T-helper 17 cell (primary cell): ENCODE measurements around the gene WDR6. TPM values are rescaled to one million over a fixed set of nuclear protein-coding genes. Genes with fewer than 3 reads are reported as not detected.

Experiments
- ATAC-seq: fragments of 150-1000 bp; cut with Tn5 transposase; 2 replicates; pipeline ENCODE4 v1.10.0; 2021; ENCODE audit warnings: mild to moderate bottlenecking, moderate library complexity
- DNase-seq, 3 donors: peaks; one replicate each; pipeline versions ENCODE4 v3.0.0 to v3.0.0-alpha.2; 2020 to 2021
- H3K9me3 ChIP-seq: one replicate; pipeline ENCODE4 v1.7.0; 2013; ENCODE audit warnings: low read length, mild to moderate bottlenecking; ENCODE audit not compliant: control insufficient read depth, poor library complexity, severe bottlenecking
- H3K27ac Mint-ChIP-seq: one replicate; pipeline ENCODE4 v1.8.0; 2022; ENCODE audit warnings: mild to moderate bottlenecking, moderate library complexity, mixed read lengths
- H3K27me3 Mint-ChIP-seq: one replicate; pipeline ENCODE4 v1.8.0; 2022; ENCODE audit warnings: mixed read lengths
- H3K36me3 Mint-ChIP-seq: one replicate; pipeline ENCODE4 v1.8.0; 2022; ENCODE audit warnings: low read depth, mixed read lengths
- H3K4me1 Mint-ChIP-seq: one replicate; pipeline ENCODE4 v1.8.0; 2022; ENCODE audit warnings: mild to moderate bottlenecking, mixed read lengths
- H3K4me3 Mint-ChIP-seq: one replicate; pipeline ENCODE4 v1.8.0; 2022; ENCODE audit warnings: mild to moderate bottlenecking, moderate library complexity, mixed read lengths
- total RNA-seq, 4 donors: library from RNA in 2 of 4; stranded (reverse) in 2 of 4; gene quantifications; one replicate each; pipeline ENCODE4 v1.2.3 and lab custom pipeline; 2022 to 2026

The WDR6 gene, protein sequence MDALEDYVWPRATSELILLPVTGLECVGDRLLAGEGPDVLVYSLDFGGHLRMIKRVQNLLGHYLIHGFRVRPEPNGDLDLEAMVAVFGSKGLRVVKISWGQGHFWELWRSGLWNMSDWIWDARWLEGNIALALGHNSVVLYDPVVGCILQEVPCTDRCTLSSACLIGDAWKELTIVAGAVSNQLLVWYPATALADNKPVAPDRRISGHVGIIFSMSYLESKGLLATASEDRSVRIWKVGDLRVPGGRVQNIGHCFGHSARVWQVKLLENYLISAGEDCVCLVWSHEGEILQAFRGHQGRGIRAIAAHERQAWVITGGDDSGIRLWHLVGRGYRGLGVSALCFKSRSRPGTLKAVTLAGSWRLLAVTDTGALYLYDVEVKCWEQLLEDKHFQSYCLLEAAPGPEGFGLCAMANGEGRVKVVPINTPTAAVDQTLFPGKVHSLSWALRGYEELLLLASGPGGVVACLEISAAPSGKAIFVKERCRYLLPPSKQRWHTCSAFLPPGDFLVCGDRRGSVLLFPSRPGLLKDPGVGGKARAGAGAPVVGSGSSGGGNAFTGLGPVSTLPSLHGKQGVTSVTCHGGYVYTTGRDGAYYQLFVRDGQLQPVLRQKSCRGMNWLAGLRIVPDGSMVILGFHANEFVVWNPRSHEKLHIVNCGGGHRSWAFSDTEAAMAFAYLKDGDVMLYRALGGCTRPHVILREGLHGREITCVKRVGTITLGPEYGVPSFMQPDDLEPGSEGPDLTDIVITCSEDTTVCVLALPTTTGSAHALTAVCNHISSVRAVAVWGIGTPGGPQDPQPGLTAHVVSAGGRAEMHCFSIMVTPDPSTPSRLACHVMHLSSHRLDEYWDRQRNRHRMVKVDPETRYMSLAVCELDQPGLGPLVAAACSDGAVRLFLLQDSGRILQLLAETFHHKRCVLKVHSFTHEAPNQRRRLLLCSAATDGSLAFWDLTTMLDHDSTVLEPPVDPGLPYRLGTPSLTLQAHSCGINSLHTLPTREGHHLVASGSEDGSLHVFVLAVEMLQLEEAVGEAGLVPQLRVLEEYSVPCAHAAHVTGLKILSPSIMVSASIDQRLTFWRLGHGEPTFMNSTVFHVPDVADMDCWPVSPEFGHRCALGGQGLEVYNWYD
- total RNA-seq (100 to 1,000 TPM; 181 to 202 TPM), total RNA-seq (lab: John Stamatoyannopoulos, UW) (171 to 335 reads per million in 2 donors)

- peaks cover 2% of the 10 kb centered on the region for H3K36me3 Mint-ChIP-seq
- H3K4me1 Mint-ChIP-seq = peaks cover 30% of the 10 kb centered on the region
- peak; percentile 92 to 96 (median 94) for DNase-seq
- H3K9me3 ChIP-seq = no peaks in the 10 kb centered on the region
- peak within 1 kb of the TSS; percentile 100 for H3K4me3 Mint-ChIP-seq
- peak; percentile 92 for ATAC-seq
- peak within 1 kb of the TSS; percentile 99 for H3K27ac Mint-ChIP-seq
- no peaks in the 10 kb centered on the region for H3K27me3 Mint-ChIP-seq
Measured at GRCh38 chr3:49007068-49007770, at the start of gene WDR6. Gene WDR6, plus strand, starts transcription at chr3:49007391. Its CDS starts 41 bp downstream, at chr3:49007432.

DNA sequence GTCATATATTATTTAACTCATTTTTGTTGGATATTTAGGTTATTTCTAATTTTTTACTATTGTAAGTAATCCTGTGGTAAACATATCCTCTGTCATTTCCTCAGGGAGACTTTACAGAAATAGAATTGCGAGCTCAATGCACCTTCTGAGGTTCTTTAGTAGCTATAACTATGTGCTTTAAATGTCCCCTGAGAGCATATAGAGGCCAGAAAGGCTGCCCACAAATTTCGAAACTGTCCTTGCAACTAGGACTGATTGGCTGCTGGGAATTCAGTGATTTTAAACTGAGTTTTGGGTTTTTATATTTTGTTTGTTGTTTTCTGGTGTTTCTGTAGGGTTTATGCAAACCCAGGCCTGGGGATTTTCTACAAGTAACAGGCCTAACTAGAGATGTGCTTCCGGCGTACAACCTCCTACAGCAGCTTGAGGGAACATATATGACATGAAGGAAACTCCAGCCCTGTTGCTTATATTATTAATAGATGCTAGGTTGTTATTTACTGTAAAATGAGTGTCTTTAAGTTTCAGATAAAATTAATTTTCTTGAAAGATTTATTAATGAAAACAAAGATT is 46.3 kb upstream of the WDR6 start:
- H3K4me1 Mint-ChIP-seq = peaks cover 1% of the 10 kb centered on the region
- no peaks in the 10 kb centered on the region for H3K36me3 Mint-ChIP-seq
- H3K27ac Mint-ChIP-seq = no peak overlapping the region

DNA sequence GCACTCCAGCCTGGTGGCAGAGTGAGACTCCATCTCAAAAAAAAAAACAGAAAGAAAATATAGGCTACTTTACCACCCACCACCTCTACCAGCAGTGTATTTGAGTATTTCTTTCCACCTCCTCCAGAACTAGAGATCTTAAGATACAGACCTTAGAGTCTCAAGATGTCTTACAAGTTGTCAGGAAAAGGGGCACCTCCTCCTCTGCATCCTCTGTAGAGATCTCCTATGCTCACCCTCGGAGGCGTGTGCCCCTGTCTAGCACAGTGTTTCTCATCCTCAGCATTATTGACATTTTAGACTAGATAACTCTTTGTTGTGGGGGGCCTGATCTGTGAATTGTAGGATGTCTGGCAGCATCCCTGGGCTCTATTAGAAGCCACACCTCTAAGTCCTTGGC is 44.9 kb upstream of the WDR6 start:
- DNase-seq = no peak
- no peak overlapping the region for H3K4me3 Mint-ChIP-seq
- no peaks in the 10 kb centered on the region for H3K36me3 Mint-ChIP-seq
- no peak for ATAC-seq
- H3K4me1 Mint-ChIP-seq = peaks cover 11% of the 10 kb centered on the region
- no peaks in the 10 kb centered on the region for H3K9me3 ChIP-seq
- H3K27ac Mint-ChIP-seq = no peak overlapping the region
- no peaks in the 10 kb centered on the region for H3K27me3 Mint-ChIP-seq

More for the DNA sequence above, 46.3 kb upstream of the WDR6 start:
- H3K4me3 Mint-ChIP-seq = no peak overlapping the region
- H3K9me3 ChIP-seq = no peaks in the 10 kb centered on the region
- no peak for DNase-seq
- ATAC-seq = no peak
- no peaks in the 10 kb centered on the region for H3K27me3 Mint-ChIP-seq

DNA sequence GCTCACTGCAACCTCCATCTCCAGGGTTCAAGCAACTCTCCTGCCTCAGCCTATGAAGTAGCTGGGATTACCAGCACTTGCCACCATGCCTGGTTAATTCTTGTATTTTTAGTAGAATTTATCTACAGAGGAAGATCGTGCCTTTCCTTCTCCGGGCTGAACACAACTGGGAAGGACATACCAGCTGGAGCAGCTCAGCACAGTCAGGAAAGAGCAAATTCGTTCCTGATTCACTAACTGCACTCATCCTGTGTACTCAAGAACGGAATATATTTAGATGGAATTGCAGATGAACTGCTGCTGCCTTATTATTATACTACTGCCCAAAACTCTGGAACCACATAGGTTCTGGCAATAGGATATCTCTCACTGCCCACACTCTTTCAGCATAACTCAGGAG is 44.3 kb upstream of the WDR6 start:
- no peak overlapping the region for H3K27ac Mint-ChIP-seq
- ATAC-seq = no peak

GRCh38 chr3:48963591-48963990 is 43.6 kb upstream of the WDR6 start:
- DNase-seq = no peak
- no peaks in the 10 kb centered on the region for H3K9me3 ChIP-seq
- H3K4me1 Mint-ChIP-seq = peaks cover 11% of the 10 kb centered on the region
- no peak overlapping the region for H3K27ac Mint-ChIP-seq
- H3K36me3 Mint-ChIP-seq = no peaks in the 10 kb centered on the region
- no peak overlapping the region for H3K4me3 Mint-ChIP-seq
- no peaks in the 10 kb centered on the region for H3K27me3 Mint-ChIP-seq
- no peak for ATAC-seq

More for the DNA sequence above, 44.3 kb upstream of the WDR6 start:
- H3K4me3 Mint-ChIP-seq = no peak overlapping the region
- no peaks in the 10 kb centered on the region for H3K27me3 Mint-ChIP-seq
- H3K4me1 Mint-ChIP-seq = peaks cover 11% of the 10 kb centered on the region
- H3K36me3 Mint-ChIP-seq = no peaks in the 10 kb centered on the region
- no peaks in the 10 kb centered on the region for H3K9me3 ChIP-seq
- DNase-seq = no peak

DNA sequence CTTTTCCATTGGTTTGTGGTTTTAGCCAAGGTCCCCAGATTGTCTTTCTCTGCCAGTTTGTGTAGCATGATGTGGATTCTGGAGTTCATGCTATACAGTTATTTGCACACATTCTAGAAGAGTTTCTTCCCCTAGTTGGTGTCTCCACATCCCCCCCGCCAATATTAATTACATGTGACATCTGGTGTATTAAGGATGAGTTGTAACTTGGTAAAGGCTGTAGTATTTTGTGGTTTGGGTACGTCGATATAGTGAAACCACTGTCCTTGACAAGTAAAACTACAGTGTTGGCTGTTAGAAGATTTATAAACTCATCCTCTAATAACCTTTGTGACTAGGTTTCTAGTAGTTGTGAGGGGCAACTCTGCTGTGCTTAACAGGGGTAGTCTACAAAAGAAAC is 40.8 kb upstream of the WDR6 start:
- Mint-ChIP-seq H3K4me3 (peak overlapping the region; percentile 39), H3K27ac (peak overlapping the region; percentile 70)

DNA sequence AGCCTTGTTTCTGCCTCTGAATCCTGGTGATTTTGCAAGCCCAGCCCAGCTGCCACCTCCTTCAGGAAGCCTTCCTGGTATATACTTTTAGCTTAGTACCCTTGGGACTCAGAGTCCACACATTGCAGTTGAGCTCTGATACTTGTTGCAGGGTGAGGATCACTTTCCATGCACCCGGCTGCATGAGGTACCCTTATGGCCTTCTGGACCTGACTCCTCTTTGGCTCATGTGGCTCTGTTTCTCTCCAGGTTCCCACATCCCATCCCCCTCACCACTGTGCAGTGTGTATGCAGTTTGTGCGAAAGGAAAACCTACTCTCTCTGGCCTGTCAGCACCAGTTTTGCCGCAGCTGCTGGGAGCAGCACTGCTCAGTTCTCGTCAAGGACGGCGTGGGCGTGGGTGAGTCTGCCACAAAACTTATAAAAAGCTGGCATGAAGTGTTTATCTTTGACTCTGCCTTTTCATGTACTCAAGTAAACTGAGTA is 40.3 kb upstream of the WDR6 start:
- Mint-ChIP-seq H3K4me1 (peaks cover 11% of the 10 kb centered on the region), H3K36me3 (no peaks in the 10 kb centered on the region), H3K27ac (peak overlapping the region; percentile 70), H3K27me3 (no peaks in the 10 kb centered on the region), H3K4me3 (peak overlapping the region; percentile 61)
- peak; percentile 60 for ATAC-seq
- no peaks in the 10 kb centered on the region for H3K9me3 ChIP-seq
- no peak for DNase-seq

More for the DNA sequence above, 40.8 kb upstream of the WDR6 start:
- ATAC-seq (no peak), DNase-seq (no peak)
- no peaks in the 10 kb centered on the region for H3K9me3 ChIP-seq
- Mint-ChIP-seq H3K4me1 (peaks cover 11% of the 10 kb centered on the region), H3K27me3 (no peaks in the 10 kb centered on the region), H3K36me3 (no peaks in the 10 kb centered on the region)

- no peak overlapping the region for H3K27ac Mint-ChIP-seq
- H3K9me3 ChIP-seq = no peaks in the 10 kb centered on the region
- H3K36me3 Mint-ChIP-seq = no peaks in the 10 kb centered on the region
- no peak overlapping the region for H3K4me3 Mint-ChIP-seq
- H3K27me3 Mint-ChIP-seq = no peaks in the 10 kb centered on the region
- no peak for DNase-seq
- no peak for ATAC-seq
- H3K4me1 Mint-ChIP-seq = peaks cover 11% of the 10 kb centered on the region
Measured at GRCh38 chr3:48970586-48970985, 36.6 kb upstream of the WDR6 start.

DNA sequence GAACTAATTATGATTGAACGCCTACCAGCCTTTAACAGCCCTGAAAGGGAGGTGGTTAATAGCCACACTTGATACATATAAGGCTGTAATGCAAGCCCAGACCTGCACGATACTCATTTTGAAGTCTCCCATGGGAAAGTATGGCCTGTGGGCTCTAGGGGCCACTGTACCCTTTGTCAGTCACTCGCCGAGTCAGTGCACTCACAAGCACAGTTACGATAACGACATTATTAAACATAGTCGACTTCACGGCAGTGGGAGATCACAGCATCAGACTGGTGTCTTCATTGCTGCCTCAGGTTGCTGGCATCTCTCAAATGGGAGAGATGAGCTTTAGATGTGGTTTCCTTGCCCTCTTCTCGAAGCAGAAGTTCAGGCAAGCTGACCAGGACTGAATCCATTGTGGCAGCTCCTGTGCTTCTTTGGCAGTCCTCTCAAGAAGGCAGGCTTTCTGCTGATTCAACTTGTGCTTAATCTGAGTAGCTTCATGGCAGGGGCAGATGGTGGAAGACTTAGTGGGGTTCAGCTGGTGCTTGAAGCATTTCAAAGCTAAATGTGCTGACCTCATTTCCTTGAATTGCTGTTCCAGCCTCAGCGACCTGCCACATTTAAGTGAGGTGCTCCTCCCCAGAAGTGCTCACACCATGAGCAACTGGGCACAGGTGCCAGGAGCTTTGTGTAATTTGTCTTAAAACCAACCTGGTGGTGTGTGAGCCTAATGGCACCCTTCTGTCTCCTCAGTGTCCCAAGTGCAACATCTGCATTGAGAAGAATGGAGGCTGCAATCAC is 32.9 kb upstream of the WDR6 start:
- DNase-seq = no peak
- peak overlapping the region; percentile 29 for H3K27ac Mint-ChIP-seq
- H3K4me1 Mint-ChIP-seq = no peaks in the 10 kb centered on the region
- ATAC-seq = no peak
- peaks cover 5% of the 10 kb centered on the region for H3K36me3 Mint-ChIP-seq
- H3K9me3 ChIP-seq = no peaks in the 10 kb centered on the region
- no peak overlapping the region for H3K4me3 Mint-ChIP-seq
- H3K27me3 Mint-ChIP-seq = no peaks in the 10 kb centered on the region

- H3K9me3 ChIP-seq = no peaks in the 10 kb centered on the region
- Mint-ChIP-seq H3K27ac (peak overlapping the region; percentile 32), H3K4me1 (no peaks in the 10 kb centered on the region), H3K4me3 (no peak overlapping the region), H3K27me3 (no peaks in the 10 kb centered on the region), H3K36me3 (peaks cover 6% of the 10 kb centered on the region)
- DNase-seq (no peak), ATAC-seq (no peak)
Measured at GRCh38 chr3:48979451-48979850, 27.7 kb upstream of the WDR6 start.

DNA sequence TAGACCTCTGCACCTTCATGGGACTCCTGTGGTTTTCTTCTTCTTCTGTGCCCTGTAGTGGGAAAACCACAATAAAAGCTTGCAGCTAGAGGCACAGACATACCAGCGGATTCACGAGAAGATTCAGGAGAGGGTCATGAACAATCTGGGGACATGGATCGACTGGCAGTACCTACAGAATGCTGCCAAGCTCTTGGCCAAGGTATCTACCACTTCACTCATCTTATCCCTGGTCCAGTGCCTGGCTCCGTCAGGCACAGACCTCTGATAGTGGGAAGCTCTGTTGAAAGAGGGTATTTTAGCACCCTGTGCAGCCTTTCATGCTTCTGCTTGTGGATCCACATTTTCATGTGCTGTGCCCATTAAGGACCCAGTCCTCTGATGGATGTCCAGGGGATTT is 26.9 kb upstream of the WDR6 start:
- no peak for ATAC-seq
- peak overlapping the region; percentile 32 for H3K27ac Mint-ChIP-seq
- no peaks in the 10 kb centered on the region for H3K27me3 Mint-ChIP-seq
- DNase-seq = no peak
- peaks cover 6% of the 10 kb centered on the region for H3K36me3 Mint-ChIP-seq
- H3K4me1 Mint-ChIP-seq = no peaks in the 10 kb centered on the region
- H3K4me3 Mint-ChIP-seq = no peak overlapping the region
- no peaks in the 10 kb centered on the region for H3K9me3 ChIP-seq

DNA sequence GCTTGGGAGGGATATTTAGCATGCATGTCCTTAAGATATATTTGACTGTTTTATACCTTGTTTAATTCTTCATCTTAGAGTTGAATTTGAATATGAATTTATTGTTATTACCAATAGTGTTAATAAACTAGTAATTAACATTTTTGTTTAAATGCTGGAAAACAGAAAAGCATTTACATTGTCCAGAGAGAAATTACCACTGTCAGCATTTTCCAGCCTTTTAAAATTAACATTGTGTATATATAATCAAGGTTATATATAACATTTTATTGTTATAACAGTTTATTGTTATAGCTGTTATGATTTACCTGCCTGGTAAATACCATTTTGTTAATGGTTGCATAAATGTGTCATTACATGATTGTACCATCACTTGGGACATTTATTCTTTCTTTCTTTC is 25.2 kb upstream of the WDR6 start:
- Mint-ChIP-seq H3K27ac (no peak overlapping the region), H3K36me3 (peaks cover 8% of the 10 kb centered on the region)

More for the DNA sequence above, 25.2 kb upstream of the WDR6 start:
- H3K9me3 ChIP-seq = no peaks in the 10 kb centered on the region
- no peak for DNase-seq
- H3K4me3 Mint-ChIP-seq = no peak overlapping the region
- H3K27me3 Mint-ChIP-seq = no peaks in the 10 kb centered on the region
- peaks cover 2% of the 10 kb centered on the region for H3K4me1 Mint-ChIP-seq
- ATAC-seq = no peak
